Fibroblast of pulmonary artery (primary cell): ENCODE data around the gene SDC4.

Experiments used
- DNase-seq: peaks from one replicate; pipeline ENCODE4 v3.0.0-alpha.2; 2010; ENCODE audit warnings: low read depth
- H3K4me3 ChIP-seq: replicated peaks from 2 replicates; pipeline ENCODE4 v1.5.1; 2011; ENCODE audit warnings: low read depth, mild to moderate bottlenecking, control low read depth, low read length, moderate library complexity
- CTCF ChIP-seq: IDR thresholded peaks from 2 replicates; pipeline ENCODE4 v1.5.1; 2011; ENCODE audit warnings: mild to moderate bottlenecking, control low read depth, low read length, inconsistent platforms; ENCODE audit errors: missing control alignments

Gene SDC4

GRCh38 chr20:45306431-45306982, 41.7 kb downstream of the SDC4 start, which contains the start of gene RBPJL:
Gene RBPJL, plus strand, starts transcription at chr20:45306840. Its CDS starts 83 bp downstream, at chr20:45306923.
- TF ChIP-seq CTCF: peak; percentile 66
- H3K4me3 ChIP-seq: no peak within 1 kb of the TSS
- DNase-seq: no peak

GRCh38 chr20:45305262-45305661, 43.0 kb downstream of the SDC4 start:
- H3K4me3 ChIP-seq: no peak overlapping the region
- no peak for DNase-seq
- no peak for TF ChIP-seq CTCF

GRCh38 chr20:45304464-45304999, 43.7 kb downstream of the SDC4 start:
- TF ChIP-seq CTCF: no peak
- no peak for DNase-seq
- no peak overlapping the region for H3K4me3 ChIP-seq

- TF ChIP-seq CTCF: no peak
- no peak overlapping the region for H3K4me3 ChIP-seq
- DNase-seq: no peak
Measured at GRCh38 chr20:45303586-45304463, 44.4 kb downstream of the SDC4 start.

GRCh38 chr20:45301824-45302271, 46.4 kb downstream of the SDC4 start:
- no peak for DNase-seq
- H3K4me3 ChIP-seq: no peak overlapping the region
- TF ChIP-seq CTCF: no peak

GRCh38 chr20:45300961-45301360, 47.3 kb downstream of the SDC4 start:
- H3K4me3 ChIP-seq: no peak overlapping the region
- peak; percentile 28 for DNase-seq
- peak; percentile 48 for TF ChIP-seq CTCF
